Left lung (tissue), 10 donors: ENCODE data around the gene KCNF1. TPM values are rescaled to one million over a fixed set of nuclear protein-coding genes. Genes with fewer than 3 reads are reported as not detected.

Experiments
- ATAC-seq: fragments of 200-7000 bp; cut with Tn5 transposase; one replicate; pipeline ENCODE4 v1.9.1; 2020; ENCODE audit warnings: moderate library complexity
- DNase-seq, 4 donors: peaks; one replicate each; pipeline ENCODE4 v3.0.0-alpha.2; 2013 to 2020
- H3K27ac ChIP-seq, 2 donors: fragments of 200-600 bp; sonication (generic) in 1 of 2; one replicate each; pipeline versions ENCODE4 v1.5.0 to v1.8.0; 2020 to 2021
- H3K27me3 ChIP-seq, 2 donors: fragments of 200-600 bp; sonication (generic) in 1 of 2; one replicate each; pipeline versions ENCODE4 v1.5.0 to v1.8.0; 2020 to 2021
- H3K36me3 ChIP-seq, 2 donors: fragments of 200-600 bp; sonication (generic) in 1 of 2; one replicate each; pipeline versions ENCODE4 v1.5.0 to v1.8.0; 2020 to 2021
- H3K4me1 ChIP-seq, 2 donors: fragments of 200-600 bp; one replicate each; pipeline ENCODE4 v1.8.0; 2021
- H3K4me3 ChIP-seq, 2 donors: fragments of 200-600 bp; sonication (generic) in 1 of 2; one replicate each; pipeline versions ENCODE4 v1.5.0 to v1.8.0; 2020 to 2021; ENCODE audit warnings: mild to moderate bottlenecking in 1 of 2
- H3K9me3 ChIP-seq, 2 donors: fragments of 200-600 bp; sonication (generic) in 1 of 2; one replicate each; pipeline versions ENCODE4 v1.5.0 to v1.8.0; 2020 to 2021
- CTCF ChIP-seq, 2 donors: fragments of 200-600 bp; sonication (generic) in 1 of 2; IDR thresholded peaks; one replicate each; pipeline versions ENCODE4 v1.5.0 to v1.8.0; 2021; ENCODE audit warnings: antibody characterized with exemption in 2 of 2
- intact Hi-C, 2 donors: fragments of 100-400 bp; cut with DNase I; formaldehyde crosslinking; loops; one replicate each; pipeline versions ENCODE4 v1.11.2 to v1.14.2; 2022
- polyA plus RNA-seq, 6 donors: library from polyadenylated mRNA; unstranded; fragments of 120-200 nt; gene quantifications; one replicate each; pipeline ENCODE4 v1.2.1, GENCODE V29; 2013; ENCODE audit not compliant: insufficient read length in 6 of 6
- total RNA-seq, 2 donors: library from RNA; stranded (reverse); fragmentation: NEBNext Ultra II Directional; extraction: Animal tissue kit (Norgen Biotek cat#: 25700); gene quantifications; one replicate each; pipeline ENCODE4 v1.2.1, GENCODE V29; 2021
- donor health status: DM: no; HTN: yes; CAD: no.
- donor health status: DM: no; HTN: no; CAD: no.

The KCNF1 gene
- total and polyA plus RNA-seq, 8 donors = 0.98 to 2.5 (median 1.8) TPM; not detected in 2

- no peaks in the 10 kb centered on the region for H3K9me3 ChIP-seq
- no peaks in the 10 kb centered on the region for H3K4me1 ChIP-seq
- H3K27ac ChIP-seq = no peak overlapping the region
- ATAC-seq (no peak), DNase-seq (no peak)
- H3K36me3 ChIP-seq = no peaks in the 10 kb centered on the region
- no peak for TF ChIP-seq CTCF (IDR thresholded peaks at IDR 0.05)
- H3K4me3 ChIP-seq = no peak overlapping the region
- peaks cover 0 to 12% of the 10 kb centered on the region in 2 donors for H3K27me3 ChIP-seq
- intact Hi-C loops = no loop called here
These were observed 31.8 kb upstream of the KCNF1 start for GRCh38 chr2:10879624-10880585.

- Histone ChIP-seq H3K27ac (no peak overlapping the region), H3K27me3 (peaks cover 0 to 6% of the 10 kb centered on the region in 2 donors), H3K36me3 (no peaks in the 10 kb centered on the region), H3K4me3 (no peak overlapping the region), H3K4me1 (no peaks in the 10 kb centered on the region), H3K9me3 (no peaks in the 10 kb centered on the region)
- ATAC-seq (peak; percentile 48), DNase-seq (no peak)
- no peak for TF ChIP-seq CTCF (IDR thresholded peaks at IDR 0.05)
- intact Hi-C loops = no loop called here
These were observed 31.0 kb upstream of the KCNF1 start for GRCh38 chr2:10880586-10881321.

GRCh38 chr2:10882568-10882967 is 29.2 kb upstream of the KCNF1 start:
- no peak for DNase-seq
- peaks cover 0 to 7% of the 10 kb centered on the region in 2 donors for H3K27me3 ChIP-seq
- no peak overlapping the region for H3K4me3 ChIP-seq
- no peak overlapping the region for H3K27ac ChIP-seq
- H3K36me3 ChIP-seq = no peaks in the 10 kb centered on the region
- no peaks in the 10 kb centered on the region for H3K4me1 ChIP-seq
- ATAC-seq = no peak
- intact Hi-C loops = no loop called here
- no peaks in the 10 kb centered on the region for H3K9me3 ChIP-seq
- no peak for TF ChIP-seq CTCF (IDR thresholded peaks at IDR 0.05)

GRCh38 chr2:10883066-10883465 is 28.7 kb upstream of the KCNF1 start:
- DNase-seq = no peak
- H3K27me3 ChIP-seq = peaks cover 0 to 9% of the 10 kb centered on the region in 2 donors
- H3K4me1 ChIP-seq = no peaks in the 10 kb centered on the region
- H3K36me3 ChIP-seq = no peaks in the 10 kb centered on the region
- H3K4me3 ChIP-seq = no peak overlapping the region
- no peak for ATAC-seq
- H3K9me3 ChIP-seq = no peaks in the 10 kb centered on the region
- intact Hi-C loops = no loop called here
- H3K27ac ChIP-seq = no peak overlapping the region
- no peak for TF ChIP-seq CTCF (IDR thresholded peaks at IDR 0.05)
